Stimulated activated CD8-positive, alpha-beta memory T cell treated with anti-CD3 and anti-CD28 coated beads, Interleukin-4, amount 100 ng/mL, for 1 hour (primary cell): ENCODE data around the gene RXFP4.
A peak's percentile ranks its signal among the peaks of the same experiment; 100 is the strongest.

Experiments used
- DNase-seq, 2 donors: peaks; one replicate each; pipeline ENCODE4 v3.0.0-alpha.2; 2020; ENCODE audit warnings: low read depth in 2 of 2, low spot score in 1 of 2

Gene RXFP4

GRCh38 chr1:155957411-155957915, 16.0 kb downstream of the RXFP4 start:
- no peak for DNase-seq

DNA sequence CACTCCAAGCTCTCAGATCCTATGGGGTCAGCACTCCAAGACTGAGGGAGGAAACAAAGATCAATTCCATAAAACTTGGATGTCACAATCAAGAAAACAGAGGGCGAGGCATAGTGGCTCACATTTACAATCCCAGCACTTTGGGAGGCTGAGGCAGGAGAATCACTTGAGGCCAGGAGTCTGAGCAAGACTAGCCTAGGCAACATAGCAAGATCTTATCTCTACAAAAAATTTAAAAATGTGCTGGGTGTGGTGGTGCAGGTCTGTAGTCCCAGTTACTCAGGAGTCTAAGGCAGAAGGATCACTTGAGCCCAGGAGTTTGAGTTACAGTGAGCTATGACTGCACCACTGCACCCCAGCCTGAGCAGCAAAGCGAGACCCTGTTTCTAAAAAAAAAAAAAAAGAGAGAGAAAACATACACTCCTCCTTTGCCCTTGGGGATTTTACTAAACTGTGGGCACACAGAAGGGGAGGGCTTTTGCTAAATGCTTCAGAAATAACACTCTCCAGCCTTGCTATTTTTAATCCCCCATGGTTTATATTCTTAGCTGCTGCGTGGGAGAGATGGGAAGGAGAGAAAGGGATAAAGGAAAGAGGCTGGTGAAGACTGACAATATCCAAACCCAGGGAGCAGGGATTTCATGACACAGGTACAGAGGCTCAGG, 18.8 kb downstream of the RXFP4 start:
- DNase-seq, result no peak

GRCh38 chr1:155961937-155962336, 20.5 kb downstream of the RXFP4 start:
- DNase-seq, result no peak

DNA sequence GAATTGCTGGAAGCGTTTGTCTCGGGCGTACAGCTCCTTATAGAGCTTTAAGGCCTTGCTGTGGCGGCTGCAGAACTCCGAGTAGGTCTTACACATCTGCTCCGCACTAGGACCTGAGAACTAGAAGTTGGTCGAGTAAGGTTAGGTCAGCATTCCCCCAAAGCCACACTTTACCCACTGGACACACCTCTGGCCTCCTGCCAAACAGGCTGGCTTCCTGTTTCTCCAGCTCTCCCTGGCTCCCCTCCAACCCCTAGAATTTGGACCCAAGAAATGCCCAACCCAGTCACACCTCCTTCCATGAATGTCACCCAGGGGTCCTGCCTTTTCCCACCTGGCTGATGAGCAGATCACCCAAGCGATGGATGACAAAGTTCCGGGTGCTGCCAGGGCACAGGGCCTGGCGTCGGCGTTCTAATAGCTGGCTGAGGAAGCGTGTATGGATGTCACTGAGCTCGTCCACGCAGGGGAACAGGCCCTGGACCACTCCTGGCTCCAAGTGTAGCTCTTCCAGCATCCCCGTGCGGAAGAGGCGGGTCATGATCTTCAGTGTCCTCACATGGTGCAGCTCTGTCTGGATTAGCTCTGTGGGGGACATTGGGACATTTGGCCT, 21.3 kb downstream of the RXFP4 start:
- DNase-seq, result no peak

DNA sequence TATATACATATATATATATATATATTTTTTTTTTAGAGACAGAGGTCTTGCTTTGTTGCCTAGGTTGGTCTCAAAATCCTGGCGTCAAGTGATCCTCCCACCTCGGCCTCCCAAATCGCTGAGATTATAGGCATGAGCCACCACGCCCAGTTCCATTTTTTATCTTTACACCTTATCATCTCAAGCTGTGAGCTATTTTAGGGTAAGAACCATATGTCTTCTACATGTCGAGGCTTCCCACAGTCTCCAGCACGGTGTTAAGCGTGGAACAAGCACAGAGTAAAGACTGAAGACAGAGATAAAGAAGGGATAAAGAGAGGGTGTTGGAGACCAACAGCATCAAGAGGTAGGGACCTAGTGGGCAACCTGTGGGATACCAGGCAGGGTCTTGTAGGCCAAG, 22.8 kb downstream of the RXFP4 start:
- no peak for DNase-seq

DNA sequence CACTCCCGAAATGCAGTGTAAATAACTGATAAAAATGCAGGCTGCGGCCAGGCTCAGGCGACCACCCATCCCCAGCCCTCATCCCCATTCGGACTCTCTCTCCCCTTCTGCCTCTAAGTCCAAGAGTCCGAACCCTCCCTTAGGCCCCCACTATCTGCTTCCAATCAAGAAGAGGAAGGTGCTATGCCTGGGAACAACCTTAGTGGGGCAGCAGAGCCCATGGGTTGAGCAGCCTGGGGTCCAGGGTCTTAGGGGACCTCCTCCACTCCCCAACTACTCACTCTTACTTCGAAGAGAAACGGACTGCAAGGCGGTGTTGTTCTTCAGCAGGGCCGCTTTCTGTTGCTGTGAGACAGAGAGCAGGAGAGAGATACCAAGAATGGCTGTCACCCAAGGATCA, 24.7 kb downstream of the RXFP4 start:
- no peak for DNase-seq

GRCh38 chr1:155966750-155967149, 25.3 kb downstream of the RXFP4 start:
- no peak for DNase-seq

GRCh38 chr1:155967341-155968050, 26.1 kb downstream of the RXFP4 start:
- no peak for DNase-seq

GRCh38 chr1:155968051-155968400, 26.6 kb downstream of the RXFP4 start:
- DNase-seq, result no peak

DNA sequence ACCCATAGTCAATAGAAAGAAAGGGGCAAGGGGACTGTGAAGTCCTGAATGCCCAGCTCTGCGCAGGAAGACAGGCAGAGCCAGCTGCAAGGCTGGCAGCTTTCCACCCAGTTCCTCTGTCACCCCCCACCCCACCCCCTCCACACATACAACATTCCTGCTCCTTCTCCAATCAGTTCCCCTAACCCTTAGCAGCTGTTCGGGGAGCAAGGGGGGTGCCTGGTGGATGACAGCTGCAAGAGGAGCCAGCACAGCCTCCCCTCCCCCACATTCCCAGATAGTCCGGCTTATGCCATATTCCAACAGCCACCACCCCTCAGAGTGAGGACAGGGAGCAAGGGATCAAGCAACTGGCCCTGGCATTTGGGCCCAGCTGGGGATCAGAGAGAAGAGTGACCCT, 27.2 kb downstream of the RXFP4 start:
- DNase-seq, result no peak

DNA sequence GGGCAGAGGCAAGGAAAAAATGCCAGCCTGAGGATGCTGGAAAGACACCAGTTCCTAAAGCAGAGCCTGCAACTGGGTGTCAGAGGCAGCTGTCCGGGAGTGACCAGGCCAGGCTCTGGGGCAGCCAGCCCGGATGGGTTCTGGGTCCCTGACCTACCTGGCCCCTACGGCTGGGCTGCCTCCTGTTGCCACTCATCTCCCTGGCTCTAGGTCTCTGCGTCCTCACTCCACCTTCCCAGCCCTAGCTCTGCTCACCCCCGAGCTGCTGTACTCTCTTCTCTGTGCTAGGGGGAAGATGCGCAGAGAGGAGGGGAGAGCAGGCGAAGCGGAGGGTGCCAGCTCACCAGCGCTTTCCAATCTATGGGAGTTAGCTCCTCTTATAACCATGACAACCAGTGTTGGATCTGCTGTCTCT, 27.9 kb downstream of the RXFP4 start:
- DNase-seq, result no peak

GRCh38 chr1:155970531-155971167, 29.2 kb downstream of the RXFP4 start:
- no peak for DNase-seq

GRCh38 chr1:155971910-155972809, 30.7 kb downstream of the RXFP4 start:
- no peak for DNase-seq

GRCh38 chr1:155973723-155974122, 32.3 kb downstream of the RXFP4 start:
- DNase-seq, result no peak

GRCh38 chr1:155974208-155975115, 33.0 kb downstream of the RXFP4 start:
- DNase-seq, result no peak

GRCh38 chr1:155975375-155976061, 34.1 kb downstream of the RXFP4 start:
- no peak for DNase-seq

DNA sequence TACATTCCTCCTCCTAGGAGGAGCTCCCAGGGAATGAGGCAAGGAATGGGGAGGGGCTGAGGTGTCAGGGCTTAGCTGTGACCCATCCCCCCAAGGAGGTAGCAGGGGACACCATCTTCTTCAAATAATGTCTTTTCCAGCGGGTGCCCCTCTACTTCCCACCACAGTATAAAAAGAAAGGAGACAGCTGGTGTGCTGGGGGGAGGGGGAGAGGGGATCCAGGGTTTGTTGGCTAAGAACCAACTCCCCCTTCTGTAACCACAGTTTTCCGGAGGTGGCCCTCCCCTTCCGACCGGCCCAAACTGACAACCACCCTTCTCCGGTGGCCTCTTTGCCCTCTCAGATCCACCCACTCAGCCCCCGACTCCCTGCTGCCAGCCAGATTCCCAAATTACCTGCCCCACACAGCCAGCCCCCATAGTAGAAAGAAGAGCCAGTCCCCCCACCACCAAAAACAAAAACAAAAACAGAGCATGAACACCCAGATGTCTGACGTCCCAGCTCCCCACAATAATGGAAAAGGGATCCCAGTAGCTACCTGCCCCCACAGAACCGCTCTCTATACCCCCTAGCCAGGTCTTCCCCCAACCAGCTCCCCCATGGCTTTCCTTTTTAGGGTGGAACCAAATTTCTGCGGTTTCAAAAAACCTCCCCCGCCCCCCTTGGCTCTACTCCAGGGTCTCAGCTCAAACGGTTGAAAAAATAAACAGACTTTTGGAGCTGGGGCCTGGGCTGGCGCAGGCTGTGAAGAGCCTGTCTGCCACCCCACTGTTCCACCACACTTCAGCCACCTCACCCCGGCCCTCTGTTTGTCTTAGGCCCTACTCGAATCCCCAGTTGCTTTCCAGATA, 34.8 kb downstream of the RXFP4 start:
- peak; percentile 48 to 55 for DNase-seq
